ENCODE data around the gene FOXN3.

GRCh38 chr14:89315493-89316470, 101.3 kb downstream of the FOXN3 start:
- no peak for TF ChIP-seq CTCF (IDR thresholded peaks at IDR 0.05 in 4 of 5, conservative IDR thresholded peaks at IDR 0.05 in 1 of 5)
- TF ChIP-seq POLR2A (IDR thresholded peaks at IDR 0.05) = no peak

Data from gastrocnemius medialis (tissue), 4 donors.